ENCODE measurements around the gene ETV1.

ETV1 gene

DNA sequence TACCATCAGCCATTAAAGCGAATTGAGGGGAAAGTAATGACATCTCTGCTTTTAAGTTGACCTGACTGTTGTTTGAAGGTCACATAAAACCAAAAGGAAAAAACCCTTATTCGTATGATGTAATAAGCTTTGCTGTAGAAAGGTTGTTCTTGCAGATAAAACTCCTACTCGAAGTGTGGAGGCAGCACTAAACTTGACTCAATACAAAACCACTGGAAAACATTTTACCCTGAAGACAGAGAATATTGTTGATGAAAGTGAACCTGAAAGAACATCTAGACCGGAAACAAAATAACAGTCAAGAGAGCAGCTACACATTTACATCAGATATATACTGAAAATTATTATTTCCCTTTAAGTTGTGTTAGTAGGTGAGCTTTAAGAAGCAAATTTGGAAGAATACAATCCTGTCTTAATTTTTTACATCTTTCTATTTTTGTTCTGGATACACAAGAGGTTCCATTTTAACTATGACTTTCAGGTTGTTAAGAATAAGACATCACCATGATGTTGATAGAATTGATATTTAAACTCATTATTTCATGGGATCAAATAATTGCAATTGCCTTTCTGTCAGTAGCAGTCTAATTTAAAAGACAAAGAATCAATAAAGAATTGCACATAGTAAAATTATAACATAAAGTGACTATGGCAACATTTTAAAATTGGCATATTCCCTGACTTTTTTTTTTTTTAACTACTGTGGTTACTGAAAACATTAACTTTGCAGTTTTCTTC, 6.4 kb downstream of the ETV1 start:
- in situ Hi-C loops (cut with HindIII; ENCODE audit: low sequenced_read_pairs): no loop called here
- no peak overlapping the region for H3K4me3 ChIP-seq (ENCODE audit: low read depth, low read length)
- TF ChIP-seq, protein P1, sequence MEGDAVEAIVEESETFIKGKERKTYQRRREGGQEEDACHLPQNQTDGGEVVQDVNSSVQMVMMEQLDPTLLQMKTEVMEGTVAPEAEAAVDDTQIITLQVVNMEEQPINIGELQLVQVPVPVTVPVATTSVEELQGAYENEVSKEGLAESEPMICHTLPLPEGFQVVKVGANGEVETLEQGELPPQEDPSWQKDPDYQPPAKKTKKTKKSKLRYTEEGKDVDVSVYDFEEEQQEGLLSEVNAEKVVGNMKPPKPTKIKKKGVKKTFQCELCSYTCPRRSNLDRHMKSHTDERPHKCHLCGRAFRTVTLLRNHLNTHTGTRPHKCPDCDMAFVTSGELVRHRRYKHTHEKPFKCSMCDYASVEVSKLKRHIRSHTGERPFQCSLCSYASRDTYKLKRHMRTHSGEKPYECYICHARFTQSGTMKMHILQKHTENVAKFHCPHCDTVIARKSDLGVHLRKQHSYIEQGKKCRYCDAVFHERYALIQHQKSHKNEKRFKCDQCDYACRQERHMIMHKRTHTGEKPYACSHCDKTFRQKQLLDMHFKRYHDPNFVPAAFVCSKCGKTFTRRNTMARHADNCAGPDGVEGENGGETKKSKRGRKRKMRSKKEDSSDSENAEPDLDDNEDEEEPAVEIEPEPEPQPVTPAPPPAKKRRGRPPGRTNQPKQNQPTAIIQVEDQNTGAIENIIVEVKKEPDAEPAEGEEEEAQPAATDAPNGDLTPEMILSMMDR (IDR thresholded peaks at IDR 0.05; ENCODE audit: low read depth, low read length): no peak
- DNase-seq (ENCODE audit: low read depth, low spot score): peak; percentile 27

DNA sequence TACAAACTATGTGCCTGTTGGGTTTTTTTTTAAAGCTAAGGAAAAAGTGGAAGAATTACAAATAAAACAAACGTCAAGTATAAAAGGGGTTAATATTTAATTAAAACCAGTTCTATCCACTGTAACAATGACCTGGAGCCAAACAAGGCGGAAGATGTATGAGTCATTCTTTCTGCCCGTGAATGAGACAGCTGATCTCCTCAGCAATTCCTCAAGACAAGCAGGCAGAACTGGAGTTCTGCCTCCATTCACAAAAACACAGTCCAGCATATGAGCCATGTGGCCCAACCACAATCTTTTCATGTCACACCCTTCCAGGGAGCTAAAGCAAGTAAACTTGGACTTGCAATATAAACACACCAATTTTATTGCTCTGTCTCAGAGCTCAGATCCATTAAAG, 8.4 kb downstream of the ETV1 start:
- no peak overlapping the region for H3K4me3 ChIP-seq (ENCODE audit: low read depth, low read length)
- DNase-seq (ENCODE audit: low read depth, low spot score): peak; percentile 98
- TF ChIP-seq, protein P1 (IDR thresholded peaks at IDR 0.05; ENCODE audit: low read depth, low read length): no peak
- in situ Hi-C loops (cut with HindIII; ENCODE audit: low sequenced_read_pairs): no loop called here

DNA sequence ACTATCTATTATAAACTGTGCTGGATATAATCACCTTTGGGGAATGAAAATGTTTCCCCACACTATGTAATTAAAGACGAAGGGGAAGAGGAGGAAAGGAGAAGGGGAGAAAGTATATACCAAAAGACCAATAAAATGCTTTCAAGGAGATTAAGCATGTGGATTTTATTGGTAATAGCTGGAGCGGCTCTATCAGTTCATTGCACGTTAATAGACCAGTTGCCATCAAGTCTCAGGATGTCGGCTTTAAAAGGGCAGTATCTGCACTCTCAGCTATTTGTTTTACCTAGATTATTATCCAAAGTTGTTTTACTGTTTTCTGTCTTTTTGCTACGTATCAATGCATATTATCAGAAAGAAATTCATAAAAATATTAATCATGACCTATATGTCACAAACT, 9.0 kb downstream of the ETV1 start:
- H3K4me3 ChIP-seq (ENCODE audit: low read depth, low read length): no peak overlapping the region
- in situ Hi-C loops (cut with HindIII; ENCODE audit: low sequenced_read_pairs): no loop called here
- no peak for DNase-seq (ENCODE audit: low read depth, low spot score)
- TF ChIP-seq, protein P1 (IDR thresholded peaks at IDR 0.05; ENCODE audit: low read depth, low read length): no peak

DNA sequence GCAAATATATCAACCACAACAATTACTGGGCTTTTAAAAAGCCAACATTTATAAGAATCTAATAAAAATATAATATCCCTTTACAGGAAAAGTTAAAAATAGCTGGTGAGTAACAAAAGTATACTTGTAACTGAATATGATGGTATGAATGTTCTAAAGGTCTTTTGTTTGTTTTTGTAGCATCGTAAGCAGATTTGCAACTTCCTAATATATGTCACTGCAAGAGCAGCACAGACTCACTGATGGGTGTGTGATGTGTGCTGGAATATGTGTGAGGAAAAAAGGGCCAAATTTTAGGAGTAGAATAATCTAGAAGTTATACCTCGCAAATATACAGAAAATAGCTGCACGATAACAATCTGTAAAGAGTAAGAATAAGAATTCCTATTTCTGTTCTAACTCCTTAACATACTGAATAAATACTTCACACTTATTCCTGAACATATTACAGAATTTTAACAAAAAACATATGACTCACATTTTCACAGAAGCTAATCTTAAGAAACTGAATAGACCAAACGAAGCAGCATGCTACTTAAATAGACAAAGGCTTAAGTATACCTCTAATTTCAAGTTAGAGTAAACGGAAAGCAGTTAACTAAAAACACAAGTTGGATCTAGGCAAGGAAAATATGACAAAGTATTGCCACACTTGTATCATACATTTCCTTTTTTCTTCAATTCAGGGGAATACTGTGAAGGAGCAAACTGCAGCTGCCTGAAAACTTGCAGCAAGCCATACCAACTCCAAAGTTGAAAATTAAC, 9.6 kb downstream of the ETV1 start:
- TF ChIP-seq, protein P1 (IDR thresholded peaks at IDR 0.05; ENCODE audit: low read depth, low read length): no peak
- no peak overlapping the region for H3K4me3 ChIP-seq (ENCODE audit: low read depth, low read length)
- in situ Hi-C loops (cut with HindIII; ENCODE audit: low sequenced_read_pairs): no loop called here
- peak; percentile 69 for DNase-seq (ENCODE audit: low read depth, low spot score)

DNA sequence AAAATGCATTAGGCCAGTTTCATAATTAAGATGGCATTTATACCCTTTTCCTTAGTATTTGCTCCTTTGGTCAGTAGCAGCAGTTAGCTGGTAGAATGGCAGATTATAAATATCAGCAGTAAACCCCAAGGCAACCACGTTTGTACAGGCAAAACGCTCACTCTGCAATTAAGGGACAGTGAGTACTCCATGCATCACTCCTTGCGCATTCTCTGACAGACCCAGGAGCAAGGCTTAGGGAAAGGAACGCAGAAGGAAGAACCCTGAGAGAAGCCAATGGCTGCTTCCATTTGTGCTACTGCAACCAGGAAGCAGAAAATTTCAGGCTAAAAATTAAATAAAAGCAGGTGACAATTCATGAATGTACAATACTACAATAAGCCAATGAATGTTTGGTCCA, 12.9 kb downstream of the ETV1 start:
- in situ Hi-C loops (cut with HindIII; ENCODE audit: low sequenced_read_pairs): no loop called here
- TF ChIP-seq, protein P1 (IDR thresholded peaks at IDR 0.05; ENCODE audit: low read depth, low read length): no peak
- DNase-seq (ENCODE audit: low read depth, low spot score): no peak
- H3K4me3 ChIP-seq (ENCODE audit: low read depth, low read length): no peak overlapping the region

DNA sequence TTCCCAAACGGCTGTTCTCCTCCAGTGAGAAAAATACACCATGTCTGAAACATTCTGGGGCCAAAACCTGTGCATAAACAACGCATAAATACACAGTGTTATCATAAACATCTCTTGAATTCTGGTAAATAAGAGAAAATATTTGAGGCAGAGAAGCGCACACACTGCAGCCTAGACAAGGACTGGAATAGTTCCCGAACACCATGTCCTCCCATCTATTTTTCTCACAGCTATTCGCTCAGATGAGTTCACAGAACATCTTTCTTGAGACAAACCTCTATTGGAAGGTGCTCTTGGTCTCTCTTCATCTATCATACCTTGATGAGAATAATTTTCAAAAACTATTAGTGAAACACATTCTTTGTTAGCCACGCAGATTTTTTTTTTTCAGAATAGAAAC, 24.4 kb downstream of the ETV1 start:
- in situ Hi-C loops (cut with HindIII; ENCODE audit: low sequenced_read_pairs): no loop called here
- TF ChIP-seq, protein P1 (IDR thresholded peaks at IDR 0.05; ENCODE audit: low read depth, low read length): no peak
- no peak for DNase-seq (ENCODE audit: low read depth, low spot score)
- no peak overlapping the region for H3K4me3 ChIP-seq (ENCODE audit: low read depth, low read length)

Measured in astrocyte of the spinal cord (primary cell).